RPMI7951 (cell line): ENCODE results near the gene RHOT1. TPM values are rescaled to one million over a fixed set of nuclear protein-coding genes. Genes with fewer than 3 reads are reported as not detected.
A peak's percentile ranks its signal among the peaks of the same experiment; 100 is the strongest.
"Not testable (repeated sequence)": the region's sequence is repeated elsewhere in the genome, so short reads cannot be mapped to it uniquely, and the experiment has no call there.

Experiments
- DNase-seq: peaks from one replicate; pipeline ENCODE4 v3.0.0-alpha.2; 2012; ENCODE audit warnings: low read depth
- total RNA-seq: library from RNA; depleted of rRNA; stranded (reverse); fragments of >200 nt; shearing (Covaris generic); gene quantifications from 2 replicates; pipeline ENCODE4 v1.2.3, GENCODE V29; 2014

RHOT1 gene
- total RNA-seq, 1 experiment from 2014 or later, result 43.4 TPM

GRCh38 chr17:32227910-32228309 is 85.6 kb downstream of the RHOT1 start:
- no peak for DNase-seq

DNA sequence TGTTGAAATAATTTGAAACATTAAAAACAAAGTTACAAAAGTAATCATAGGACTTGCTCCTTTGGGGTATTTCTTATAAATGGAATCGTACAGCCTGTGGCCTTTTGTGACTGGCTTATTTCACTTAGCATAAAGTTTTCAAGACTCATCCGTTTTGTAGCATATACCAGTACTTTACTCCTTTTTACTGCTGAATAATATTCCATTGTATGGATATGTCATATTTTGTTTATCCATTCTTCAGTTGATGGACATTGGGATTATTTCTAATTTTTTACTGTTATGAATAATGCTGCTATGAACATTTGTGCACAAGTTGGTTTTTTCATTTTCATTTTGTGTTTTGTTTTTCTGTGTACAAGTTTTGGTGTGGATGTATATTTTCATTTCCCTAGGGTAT is 93.3 kb downstream of the RHOT1 start:
- DNase-seq, result no peak

DNA sequence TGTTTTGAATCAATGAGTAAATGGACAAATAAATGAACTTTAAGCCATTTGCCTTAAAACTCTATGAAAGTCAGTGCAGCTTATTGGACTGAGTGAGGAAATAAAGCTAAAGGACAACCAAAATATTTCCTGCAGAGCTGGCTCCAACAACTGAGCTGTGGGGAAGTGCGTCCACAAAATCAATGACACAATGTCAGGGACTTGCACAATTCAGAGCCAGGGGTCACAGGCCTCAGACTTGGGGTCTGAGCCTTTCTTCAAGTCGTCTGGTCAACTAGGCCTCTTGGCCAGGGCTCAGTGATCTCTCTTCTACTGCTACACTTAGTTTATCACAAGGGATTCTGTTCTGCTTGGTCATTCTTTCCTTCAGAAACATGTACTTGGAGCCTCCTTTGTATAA is 97.2 kb downstream of the RHOT1 start:
- no peak for DNase-seq

- peak; percentile 50 for DNase-seq
These were observed 98.4 kb downstream of the RHOT1 start for GRCh38 chr17:32240750-32241149.

DNA sequence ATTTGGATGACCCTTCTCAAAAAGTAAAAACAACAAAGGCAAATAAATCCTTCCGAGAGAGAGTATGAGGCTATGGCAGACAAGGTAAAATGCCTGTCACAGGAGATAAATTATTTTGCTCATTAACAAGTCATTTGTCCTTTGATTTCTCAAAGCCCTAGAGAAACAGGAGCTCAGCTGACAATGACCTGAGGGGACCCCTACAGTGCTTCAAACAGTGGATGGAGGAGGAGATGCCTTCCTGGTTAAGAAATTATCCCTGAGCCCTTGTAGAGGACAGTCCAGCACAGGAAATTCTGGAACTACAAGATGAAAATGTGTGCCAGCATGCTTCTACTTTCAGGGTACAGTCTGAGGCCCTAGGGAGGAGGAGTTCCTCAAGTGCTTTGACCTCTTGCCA is 99.3 kb downstream of the RHOT1 start:
- no peak for DNase-seq

GRCh38 chr17:32249475-32249874 is 107.2 kb downstream of the RHOT1 start:
- no peak for DNase-seq

GRCh38 chr17:32253117-32253611 is 110.9 kb downstream of the RHOT1 start:
- DNase-seq, result peak; percentile 68

DNA sequence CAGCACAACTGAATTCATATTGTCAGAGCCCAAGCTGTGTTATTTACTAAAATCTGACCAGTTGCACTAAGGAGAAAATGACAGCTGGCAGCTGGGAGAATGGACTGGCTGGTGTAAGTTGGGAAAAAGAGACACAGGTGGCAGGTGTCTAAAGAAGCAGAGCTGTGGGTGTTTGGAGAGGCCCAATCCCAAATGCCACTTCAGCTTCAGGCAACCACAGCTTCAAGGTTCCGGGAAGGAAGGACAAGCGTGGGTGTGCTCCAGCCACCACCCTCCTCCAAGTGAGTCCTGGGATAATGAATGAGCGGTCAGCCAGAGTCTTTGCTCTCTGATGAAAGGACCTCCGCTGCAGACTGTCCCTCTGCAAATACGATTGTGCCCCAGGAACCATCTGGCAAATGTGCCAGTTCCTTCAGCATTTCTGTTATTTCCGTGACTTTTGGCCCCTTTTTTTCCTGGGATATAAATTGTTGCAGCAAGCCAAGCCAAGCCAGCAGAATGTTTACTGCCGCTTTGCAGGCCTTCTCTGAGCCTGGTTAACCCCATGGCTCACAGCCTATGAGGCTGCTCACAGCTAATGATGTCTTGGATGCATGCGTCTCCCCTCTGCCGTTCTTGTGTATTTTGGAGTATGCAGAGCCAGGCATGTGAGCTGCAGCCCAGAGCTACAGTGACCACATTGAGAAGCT is 113.9 kb downstream of the RHOT1 start:
- DNase-seq, result no peak

- no peak for DNase-seq
These were observed 114.4 kb downstream of the RHOT1 start for GRCh38 chr17:32256701-32257019.

GRCh38 chr17:32258383-32259140 is 116.3 kb downstream of the RHOT1 start:
- no peak for DNase-seq

DNA sequence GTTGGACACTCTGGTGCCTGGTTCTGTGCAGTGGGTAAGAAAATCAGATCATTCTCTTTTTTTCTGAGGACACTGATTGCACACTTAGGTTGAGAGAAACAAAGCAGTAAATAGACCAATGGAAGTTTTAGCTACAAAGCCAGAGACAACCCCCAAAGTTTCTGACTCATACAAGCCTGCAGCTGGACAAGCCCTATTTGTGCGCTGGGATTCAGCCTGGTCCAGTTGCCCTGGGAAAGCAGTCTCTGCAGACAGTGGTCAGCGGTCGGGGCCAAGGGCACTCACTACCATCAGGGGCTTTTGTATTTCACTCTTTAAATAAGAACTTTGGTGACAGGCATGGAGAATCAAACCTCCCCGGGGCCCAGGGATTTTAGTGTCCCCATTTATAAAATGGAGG is 117.3 kb downstream of the RHOT1 start:
- DNase-seq, result peak; percentile 70

GRCh38 chr17:32261417-32261736 is 119.1 kb downstream of the RHOT1 start:
- no peak for DNase-seq

DNA sequence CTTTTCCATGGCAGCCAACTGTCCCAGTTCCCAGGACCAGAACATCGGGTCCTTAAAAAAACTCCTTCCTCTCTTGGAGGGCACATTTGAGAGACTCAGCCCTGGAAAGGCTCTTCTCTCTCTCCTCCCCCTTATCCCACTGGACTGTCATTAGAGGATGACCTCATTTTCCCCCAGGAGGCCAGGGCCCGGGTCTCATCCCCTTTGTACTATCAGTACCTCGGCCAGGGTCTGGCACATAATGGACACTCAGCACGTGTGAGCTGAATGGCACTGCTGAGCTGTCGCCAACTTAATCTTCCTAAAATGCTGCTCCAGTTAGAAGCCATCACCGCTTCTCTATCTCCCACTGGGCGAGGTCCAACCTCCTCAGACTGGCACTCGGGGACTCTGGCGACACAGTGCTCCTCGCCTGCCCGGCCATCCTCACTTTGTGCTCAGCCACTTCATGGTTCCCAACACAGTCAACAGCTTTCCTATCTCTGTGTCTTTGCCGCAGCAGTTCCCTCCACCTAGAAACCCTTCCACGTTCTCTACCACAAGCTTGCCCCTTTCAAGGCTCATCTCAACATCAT is 119.7 kb downstream of the RHOT1 start:
- DNase-seq, result no peak

DNA sequence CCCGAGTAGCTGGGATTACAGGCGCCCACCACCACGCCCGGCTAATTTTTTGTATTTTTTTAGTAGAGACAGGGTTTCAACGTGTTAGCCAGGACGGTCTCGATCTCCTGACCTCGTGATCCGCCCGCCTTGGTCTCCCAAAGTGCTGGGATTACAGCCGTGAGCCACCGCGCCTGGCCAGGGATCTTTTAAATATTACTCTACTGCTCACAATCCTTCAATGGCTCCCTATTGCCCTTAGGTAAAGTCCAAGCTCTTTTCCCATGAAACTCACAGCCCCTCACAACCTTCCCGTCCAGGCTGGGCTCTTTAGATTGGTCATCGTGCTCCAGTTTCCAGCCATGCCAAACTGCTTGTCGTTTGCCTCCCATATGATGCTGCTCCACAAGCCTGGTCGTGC is 121.2 kb downstream of the RHOT1 start:
- not testable (repeated sequence) for DNase-seq

- no peak for DNase-seq
These were observed 122.0 kb downstream of the RHOT1 start for GRCh38 chr17:32264140-32264799.

DNA sequence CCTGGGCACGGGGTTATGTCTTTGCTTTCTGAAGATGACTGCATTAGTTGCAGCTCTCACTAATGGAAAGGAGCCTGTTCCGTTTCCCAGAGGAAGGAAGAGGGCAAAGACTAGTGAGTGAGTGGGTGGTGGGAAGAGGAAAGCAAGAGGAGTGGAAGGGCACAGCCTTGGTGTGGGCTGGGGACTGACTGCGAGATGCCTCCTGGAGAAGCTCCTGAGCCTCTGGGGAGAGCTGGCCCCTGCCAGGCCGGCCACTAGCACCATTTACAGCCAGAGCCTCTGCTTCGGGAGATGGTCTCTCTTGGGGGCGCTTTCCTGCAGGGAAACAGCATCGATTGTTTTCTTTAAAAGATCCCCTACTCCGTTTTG is 122.5 kb downstream of the RHOT1 start:
- DNase-seq, result no peak

GRCh38 chr17:32265192-32265923 is 123.1 kb downstream of the RHOT1 start, which contains the start of gene RHBDL3:
Gene RHBDL3 (plus strand): TSS chr17:32265832. CDS start chr17:32266190, 358 bp downstream.
- no peak for DNase-seq

GRCh38 chr17:32266051-32266388 is 123.7 kb downstream of the RHOT1 start:
- no peak for DNase-seq

DNA sequence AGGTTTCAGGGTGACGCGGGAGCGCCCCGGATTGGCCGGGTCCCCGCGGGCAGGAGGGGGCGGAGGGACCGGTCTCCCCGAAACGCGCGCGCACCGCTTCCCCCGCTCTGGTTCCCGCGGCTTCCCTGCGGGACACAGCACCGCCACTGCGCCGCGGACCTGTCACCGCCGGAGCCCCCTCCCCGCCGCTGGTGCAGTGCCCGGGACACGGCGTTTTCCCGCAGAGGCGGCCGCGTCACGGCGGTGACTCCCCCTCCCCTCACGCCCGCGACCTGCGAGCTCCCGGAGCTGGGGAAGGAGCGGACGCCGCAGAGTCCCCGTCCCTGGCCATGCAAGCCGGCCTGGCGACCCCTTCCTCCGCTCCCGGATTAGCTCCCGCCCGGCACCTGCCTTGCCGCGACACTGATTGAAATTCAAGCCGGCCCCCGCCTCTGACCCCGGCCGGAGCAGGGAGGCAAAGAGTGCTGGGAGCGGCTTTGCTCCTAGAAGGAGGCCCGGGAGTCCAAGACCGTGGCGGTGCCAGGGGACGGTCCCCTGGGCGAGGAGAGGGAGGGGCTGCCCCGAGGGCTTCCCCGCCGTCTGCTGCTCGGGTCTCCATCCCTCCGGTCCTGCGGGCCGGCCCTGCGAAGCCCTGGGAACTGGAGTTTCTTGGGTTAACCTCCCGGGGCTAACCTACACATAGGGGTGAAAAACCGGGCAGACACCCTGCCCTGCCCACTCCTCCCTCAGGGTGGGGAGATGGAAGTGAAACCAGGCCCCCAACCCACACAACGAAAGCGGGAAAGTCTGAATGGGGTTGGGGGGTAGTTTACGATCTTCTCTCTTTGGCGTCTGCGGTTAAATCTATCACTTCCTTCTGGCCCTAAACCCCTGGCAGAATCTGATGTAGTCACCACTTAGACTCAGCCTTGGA is 124.3 kb downstream of the RHOT1 start:
- DNase-seq, result no peak

GRCh38 chr17:32267690-32268205 is 125.4 kb downstream of the RHOT1 start:
- no peak for DNase-seq
